Thoracic aorta (tissue), 2 donors: ENCODE measurements around the gene KASH5. TPM values are rescaled to one million over a fixed set of nuclear protein-coding genes. Genes with fewer than 3 reads are reported as not detected.
"Not testable (repeated sequence)": the region's sequence is repeated elsewhere in the genome, so short reads cannot be mapped to it uniquely, and the experiment has no call there.

ENCODE experiments used
- ATAC-seq: fragments of 150-250 bp; one replicate; pipeline ENCODE4 v1.8.0; 2017; ENCODE audit warnings: low read depth; ENCODE audit not compliant: insufficient number of reproducible peaks, low FRiP score
- DNase-seq: peaks from one replicate; pipeline ENCODE4 v3.0.0-alpha.2; 2020; ENCODE audit warnings: low spot score
- H3K27ac ChIP-seq, 2 donors: fragments of 200-600 bp; sonication (generic); 1 replicate in 1 of 2; 2 replicates in 1 of 2; pipeline ENCODE4 v1.5.1; 2016; ENCODE audit warnings: mild to moderate bottlenecking in 2 of 2, moderate library complexity in 2 of 2
- H3K27me3 ChIP-seq: fragments of 200-600 bp; sonication (generic); replicated peaks from 2 replicates; pipeline ENCODE4 v1.6.0; 2016; ENCODE audit warnings: mild to moderate bottlenecking; ENCODE audit not compliant: insufficient read depth
- H3K36me3 ChIP-seq: fragments of 200-600 bp; sonication (generic); one replicate; pipeline ENCODE4 v1.5.1; 2016
- H3K4me1 ChIP-seq, 2 donors: fragments of 200-600 bp; sonication (generic); 1 replicate in 1 of 2; 2 replicates in 1 of 2; pipeline versions ENCODE4 v1.5.1 to v1.6.0; 2016; ENCODE audit warnings: low read depth in 2 of 2, mild to moderate bottlenecking in 1 of 2; ENCODE audit not compliant: control insufficient read depth in 1 of 2
- H3K4me3 ChIP-seq: fragments of 200-600 bp; sonication (generic); 2 replicates; pipeline ENCODE4 v1.5.1; 2016; ENCODE audit warnings: mild to moderate bottlenecking
- H3K9me3 ChIP-seq: fragments of 200-600 bp; sonication (generic); 2 replicates; pipeline ENCODE4 v1.5.1; 2016
- total RNA-seq, 2 donors: library from RNA; depleted of rRNA; stranded (reverse); fragments of >200 nt; gene quantifications; one replicate each; pipeline versions ENCODE4 v1.1.0 to v1.2.3, GENCODE V29; 2016
- TF ChIP-seq, protein P1 (sequence below): fragments of 200-600 bp; sonication (generic); IDR thresholded peaks from one replicate; pipeline ENCODE4 v1.5.1; 2019; ENCODE audit warnings: antibody characterized with exemption

Gene KASH5
- total RNA-seq, 2 donors from 2014 or later = not detected

DNA sequence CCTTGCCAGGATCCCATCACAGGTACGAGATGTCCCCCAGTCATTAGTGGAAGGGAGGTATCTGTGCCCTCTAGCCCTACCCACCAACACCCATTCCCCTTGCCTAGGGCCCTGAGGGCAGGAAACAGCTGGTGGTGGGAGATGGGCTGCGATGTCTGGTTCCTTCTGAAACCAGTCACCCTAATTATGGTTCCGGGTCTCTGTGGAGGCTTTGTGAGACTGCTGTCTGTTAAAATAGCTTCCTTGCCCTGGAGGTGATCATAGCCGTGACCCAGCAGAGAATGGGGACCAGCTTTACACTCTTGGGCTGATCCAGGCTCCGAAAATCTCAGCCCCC is 70.5 kb downstream of the KASH5 start:
- DNase-seq (no peak), ATAC-seq (no peak)
- Histone ChIP-seq H3K4me3 (no peak overlapping the region), H3K27ac (no peak overlapping the region), H3K9me3 (no peaks in the 10 kb centered on the region), H3K27me3 (no peaks in the 10 kb centered on the region), H3K4me1 (peaks cover 5 to 8% of the 10 kb centered on the region in 2 donors), H3K36me3 (peaks cover 11% of the 10 kb centered on the region)
- TF ChIP-seq, protein P1, sequence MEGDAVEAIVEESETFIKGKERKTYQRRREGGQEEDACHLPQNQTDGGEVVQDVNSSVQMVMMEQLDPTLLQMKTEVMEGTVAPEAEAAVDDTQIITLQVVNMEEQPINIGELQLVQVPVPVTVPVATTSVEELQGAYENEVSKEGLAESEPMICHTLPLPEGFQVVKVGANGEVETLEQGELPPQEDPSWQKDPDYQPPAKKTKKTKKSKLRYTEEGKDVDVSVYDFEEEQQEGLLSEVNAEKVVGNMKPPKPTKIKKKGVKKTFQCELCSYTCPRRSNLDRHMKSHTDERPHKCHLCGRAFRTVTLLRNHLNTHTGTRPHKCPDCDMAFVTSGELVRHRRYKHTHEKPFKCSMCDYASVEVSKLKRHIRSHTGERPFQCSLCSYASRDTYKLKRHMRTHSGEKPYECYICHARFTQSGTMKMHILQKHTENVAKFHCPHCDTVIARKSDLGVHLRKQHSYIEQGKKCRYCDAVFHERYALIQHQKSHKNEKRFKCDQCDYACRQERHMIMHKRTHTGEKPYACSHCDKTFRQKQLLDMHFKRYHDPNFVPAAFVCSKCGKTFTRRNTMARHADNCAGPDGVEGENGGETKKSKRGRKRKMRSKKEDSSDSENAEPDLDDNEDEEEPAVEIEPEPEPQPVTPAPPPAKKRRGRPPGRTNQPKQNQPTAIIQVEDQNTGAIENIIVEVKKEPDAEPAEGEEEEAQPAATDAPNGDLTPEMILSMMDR = no peak

DNA sequence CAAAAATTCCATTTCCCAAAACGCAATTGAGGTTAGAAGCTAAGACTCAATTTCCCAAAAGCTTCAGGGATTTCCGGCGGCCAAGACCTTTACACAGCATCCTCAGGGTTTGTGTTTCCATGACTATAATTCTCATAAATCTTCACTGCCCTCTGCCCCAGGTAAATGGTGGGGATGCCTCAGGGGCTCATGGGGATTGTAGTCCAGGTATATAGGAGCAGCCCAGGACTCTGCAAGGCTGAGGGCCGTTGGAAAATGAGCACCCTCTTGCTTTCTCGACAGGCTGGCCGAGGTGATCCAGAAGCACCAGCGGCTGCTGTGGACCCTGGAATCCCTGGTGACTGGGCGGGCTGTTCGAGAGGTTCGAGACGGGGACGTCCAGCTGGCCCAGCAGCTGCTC is 71.3 kb downstream of the KASH5 start:
- no peak for DNase-seq
- Histone ChIP-seq H3K36me3 (peaks cover 11% of the 10 kb centered on the region), H3K27ac (no peak overlapping the region), H3K27me3 (no peaks in the 10 kb centered on the region), H3K9me3 (no peaks in the 10 kb centered on the region), H3K4me1 (peaks cover 1% of the 10 kb centered on the region in 2 donors), H3K4me3 (no peak overlapping the region)
- TF ChIP-seq, protein P1 = no peak
- no peak for ATAC-seq

DNA sequence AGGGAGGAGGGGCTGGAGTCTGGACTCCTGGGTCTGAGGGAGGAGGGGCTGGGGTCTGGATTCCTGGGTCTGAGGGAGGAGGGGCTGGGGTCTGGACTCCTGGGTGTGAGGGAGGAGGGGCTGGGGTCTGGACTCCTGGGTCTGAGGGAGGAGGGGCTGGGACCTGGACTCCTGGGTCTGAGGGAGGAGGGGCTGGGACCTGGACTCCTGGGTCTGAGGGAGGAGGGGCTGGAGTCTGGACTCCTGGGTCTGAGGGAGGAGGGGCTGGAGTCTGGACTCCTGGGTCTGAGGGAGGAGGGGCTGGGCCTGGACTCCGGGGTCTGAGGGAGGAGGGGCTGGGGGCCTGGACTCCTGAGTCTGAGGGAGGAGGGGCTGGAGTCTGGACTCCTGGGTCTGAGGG is 73.1 kb downstream of the KASH5 start:
- H3K36me3 ChIP-seq = peaks cover 11% of the 10 kb centered on the region
- H3K4me3 ChIP-seq = not testable (repeated sequence)

DNA sequence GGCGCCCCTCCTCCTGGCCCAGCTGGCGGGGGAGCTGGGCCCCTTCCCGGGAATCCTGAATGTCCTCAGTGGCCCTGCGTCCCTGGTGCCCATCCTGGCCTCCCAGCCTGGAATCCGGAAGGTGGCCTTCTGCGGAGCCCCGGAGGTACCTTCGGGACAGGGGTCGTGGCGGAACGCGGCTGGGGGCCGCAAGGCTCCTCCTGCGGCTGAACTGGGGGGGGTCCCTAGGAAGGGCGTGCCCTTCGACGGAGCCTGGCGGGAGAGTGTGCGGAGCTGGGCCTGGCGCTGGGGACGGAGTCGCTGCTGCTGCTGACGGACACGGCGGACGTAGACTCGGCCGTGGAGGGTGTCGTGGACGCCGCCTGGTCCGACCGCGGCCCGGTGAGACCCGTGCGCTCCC is 73.6 kb downstream of the KASH5 start:
- no peak for DNase-seq
- ATAC-seq = no peak
- Histone ChIP-seq H3K9me3 (no peaks in the 10 kb centered on the region), H3K27me3 (no peaks in the 10 kb centered on the region), H3K27ac (no peak overlapping the region), H3K4me1 (no peaks in the 10 kb centered on the region), H3K36me3 (peaks cover 11% of the 10 kb centered on the region), H3K4me3 (no peak overlapping the region)
- TF ChIP-seq, protein P1 = no peak

More for the DNA sequence above, 73.1 kb downstream of the KASH5 start:
- DNase-seq, H3K4me1 ChIP-seq, H3K27ac ChIP-seq, ATAC-seq, H3K27me3 ChIP-seq, H3K9me3 ChIP-seq: not testable (repeated sequence)

DNA sequence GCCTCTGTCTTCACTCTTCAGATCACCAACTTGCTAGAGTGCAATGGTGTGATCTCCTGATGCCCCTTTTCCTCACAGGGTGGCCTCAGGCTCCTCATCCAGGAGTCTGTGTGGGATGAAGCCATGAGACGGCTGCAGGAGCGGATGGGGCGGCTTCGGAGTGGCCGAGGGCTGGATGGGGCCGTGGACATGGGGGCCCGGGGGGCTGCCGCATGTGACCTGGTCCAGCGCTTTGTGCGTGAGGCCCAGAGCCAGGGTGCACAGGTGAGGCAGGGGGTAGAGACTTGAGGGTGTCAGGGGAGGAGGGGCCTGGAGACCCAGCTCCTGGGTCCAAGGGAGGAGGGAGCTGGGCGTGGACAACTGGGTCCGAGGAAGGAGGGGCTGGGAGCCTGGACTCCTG is 74.4 kb downstream of the KASH5 start:
- H3K27me3 ChIP-seq = no peaks in the 10 kb centered on the region
- no peaks in the 10 kb centered on the region for H3K4me1 ChIP-seq
- DNase-seq (no peak), ATAC-seq (no peak)
- peaks cover 11% of the 10 kb centered on the region for H3K36me3 ChIP-seq
- no peak overlapping the region for H3K27ac ChIP-seq
- H3K9me3 ChIP-seq = no peaks in the 10 kb centered on the region
- no peak overlapping the region for H3K4me3 ChIP-seq
- TF ChIP-seq, protein P1 = no peak

DNA sequence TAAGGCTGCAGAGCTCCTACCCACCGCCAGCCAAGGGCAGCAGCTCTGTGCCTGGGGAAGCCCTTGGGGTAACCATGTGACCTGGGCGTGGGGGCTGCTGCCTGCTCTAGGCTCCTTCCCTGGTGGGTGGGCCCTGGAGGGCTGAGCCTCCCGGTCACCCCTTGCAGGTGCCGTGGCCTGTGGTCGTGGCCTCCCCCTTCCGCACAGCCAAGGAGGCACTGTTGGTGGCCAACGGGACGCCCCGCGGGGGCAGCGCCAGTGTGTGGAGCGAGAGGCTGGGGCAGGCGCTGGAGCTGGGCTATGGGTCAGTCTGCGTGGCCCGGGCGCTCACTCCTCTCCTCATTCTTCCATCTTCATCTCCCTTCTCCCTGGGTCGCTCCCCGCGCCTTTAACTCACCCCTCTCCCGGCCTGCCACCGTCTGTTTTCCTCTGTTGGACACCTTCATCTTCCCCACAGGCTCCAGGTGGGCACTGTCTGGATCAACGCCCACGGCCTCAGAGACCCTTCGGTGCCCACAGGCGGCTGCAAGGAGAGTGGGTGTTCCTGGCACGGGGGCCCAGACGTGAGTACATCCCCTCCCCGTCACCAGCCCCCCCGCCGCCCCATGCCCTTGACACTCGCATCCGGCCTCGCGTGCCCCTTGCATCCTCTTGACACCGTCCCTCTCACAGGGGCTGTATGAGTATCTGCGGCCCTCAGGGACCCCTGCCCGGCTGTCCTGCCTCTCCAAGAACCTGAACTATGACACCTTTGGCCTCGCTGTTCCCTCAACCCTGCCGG is 76.1 kb downstream of the KASH5 start:
- no peaks in the 10 kb centered on the region for H3K9me3 ChIP-seq
- no peak overlapping the region for H3K4me3 ChIP-seq
- H3K27ac ChIP-seq = no peak overlapping the region
- TF ChIP-seq, protein P1 = no peak
- H3K36me3 ChIP-seq = peaks cover 11% of the 10 kb centered on the region
- H3K27me3 ChIP-seq = no peaks in the 10 kb centered on the region
- H3K4me1 ChIP-seq = no peaks in the 10 kb centered on the region
- no peak for DNase-seq
- ATAC-seq = no peak
